Measurements from ENCODE around the gene CER1.

- TF ChIP-seq, protein P1, sequence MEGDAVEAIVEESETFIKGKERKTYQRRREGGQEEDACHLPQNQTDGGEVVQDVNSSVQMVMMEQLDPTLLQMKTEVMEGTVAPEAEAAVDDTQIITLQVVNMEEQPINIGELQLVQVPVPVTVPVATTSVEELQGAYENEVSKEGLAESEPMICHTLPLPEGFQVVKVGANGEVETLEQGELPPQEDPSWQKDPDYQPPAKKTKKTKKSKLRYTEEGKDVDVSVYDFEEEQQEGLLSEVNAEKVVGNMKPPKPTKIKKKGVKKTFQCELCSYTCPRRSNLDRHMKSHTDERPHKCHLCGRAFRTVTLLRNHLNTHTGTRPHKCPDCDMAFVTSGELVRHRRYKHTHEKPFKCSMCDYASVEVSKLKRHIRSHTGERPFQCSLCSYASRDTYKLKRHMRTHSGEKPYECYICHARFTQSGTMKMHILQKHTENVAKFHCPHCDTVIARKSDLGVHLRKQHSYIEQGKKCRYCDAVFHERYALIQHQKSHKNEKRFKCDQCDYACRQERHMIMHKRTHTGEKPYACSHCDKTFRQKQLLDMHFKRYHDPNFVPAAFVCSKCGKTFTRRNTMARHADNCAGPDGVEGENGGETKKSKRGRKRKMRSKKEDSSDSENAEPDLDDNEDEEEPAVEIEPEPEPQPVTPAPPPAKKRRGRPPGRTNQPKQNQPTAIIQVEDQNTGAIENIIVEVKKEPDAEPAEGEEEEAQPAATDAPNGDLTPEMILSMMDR (conservative IDR thresholded peaks at IDR 0.05; ENCODE audit: low read depth, low read length) = no peak
- TF ChIP-seq EZH2 (IDR thresholded peaks at IDR 0.05; ENCODE audit: low read length, unreplicated experiment) = no peak
Observed at GRCh38 chr9:14686168-14686567, 36.4 kb downstream of the CER1 start.
